ENCODE data around the gene MRPL51.
"Not testable (repeated sequence)": the region's sequence is repeated elsewhere in the genome, so short reads cannot be mapped to it uniquely, and the experiment has no call there.

Gene MRPL51

GRCh38 chr12:6489449-6489848, 3.6 kb downstream of the MRPL51 start:
- in situ Hi-C loops (cut with MboI; ENCODE audit: low sequenced_read_pairs): no loop called here

- in situ Hi-C loops (cut with MboI; ENCODE audit: low sequenced_read_pairs): no loop called here
Observed at GRCh38 chr12:6488240-6488639, 4.8 kb downstream of the MRPL51 start.

GRCh38 chr12:6478416-6478815, 14.6 kb downstream of the MRPL51 start:
- in situ Hi-C loops (cut with MboI; ENCODE audit: low sequenced_read_pairs): no loop called here

GRCh38 chr12:6477601-6478377, 15.3 kb downstream of the MRPL51 start:
- in situ Hi-C loops (cut with MboI; ENCODE audit: low sequenced_read_pairs): not testable (repeated sequence)

GRCh38 chr12:6476489-6476888, 16.6 kb downstream of the MRPL51 start:
- in situ Hi-C loops (cut with MboI; ENCODE audit: low sequenced_read_pairs): no loop called here

GRCh38 chr12:6475233-6475975, 17.7 kb downstream of the MRPL51 start:
- in situ Hi-C loops (cut with MboI; ENCODE audit: low sequenced_read_pairs): not testable (repeated sequence)

GRCh38 chr12:6472491-6472890, 20.6 kb downstream of the MRPL51 start:
- in situ Hi-C loops (cut with MboI; ENCODE audit: low sequenced_read_pairs): no loop called here

- in situ Hi-C loops (cut with MboI; ENCODE audit: low sequenced_read_pairs): no loop called here
Observed at GRCh38 chr12:6471989-6472360, 21.1 kb downstream of the MRPL51 start.

GRCh38 chr12:6470375-6471163, 22.5 kb downstream of the MRPL51 start, which contains the start of gene VAMP1:
TSS of gene VAMP1 (minus strand) at chr12:6470677. CDS start at chr12:6470531, 146 bp downstream.
- in situ Hi-C loops (cut with MboI; ENCODE audit: low sequenced_read_pairs): no loop called here

- in situ Hi-C loops (cut with MboI; ENCODE audit: low sequenced_read_pairs): no loop called here
Observed at GRCh38 chr12:6469609-6470374, 23.3 kb downstream of the MRPL51 start.

- in situ Hi-C loops (cut with MboI; ENCODE audit: low sequenced_read_pairs): no loop called here
Observed at GRCh38 chr12:6469092-6469491, 24.0 kb downstream of the MRPL51 start.

GRCh38 chr12:6468283-6468575, 24.8 kb downstream of the MRPL51 start:
- in situ Hi-C loops (cut with MboI; ENCODE audit: low sequenced_read_pairs): no loop called here

- in situ Hi-C loops (cut with MboI; ENCODE audit: low sequenced_read_pairs): not testable (repeated sequence)
Observed at GRCh38 chr12:6467571-6468282, 25.3 kb downstream of the MRPL51 start.

- in situ Hi-C loops (cut with MboI; ENCODE audit: low sequenced_read_pairs): not testable (repeated sequence)
Observed at GRCh38 chr12:6466751-6467150, 26.3 kb downstream of the MRPL51 start.

- in situ Hi-C loops (cut with MboI; ENCODE audit: low sequenced_read_pairs): no loop called here
Observed at GRCh38 chr12:6466184-6466573, 26.9 kb downstream of the MRPL51 start.

- in situ Hi-C loops (cut with MboI; ENCODE audit: low sequenced_read_pairs): no loop called here
Observed at GRCh38 chr12:6465467-6466183, 27.4 kb downstream of the MRPL51 start.

- in situ Hi-C loops (cut with MboI; ENCODE audit: low sequenced_read_pairs): no loop called here
Observed at GRCh38 chr12:6464531-6464930, 28.5 kb downstream of the MRPL51 start.

- in situ Hi-C loops (cut with MboI; ENCODE audit: low sequenced_read_pairs): no loop called here
Observed at GRCh38 chr12:6463858-6464257, 29.2 kb downstream of the MRPL51 start.

GRCh38 chr12:6463216-6463615, 29.8 kb downstream of the MRPL51 start:
- in situ Hi-C loops (cut with MboI; ENCODE audit: low sequenced_read_pairs): no loop called here
